OCI-LY3 (cell line): ENCODE data around the gene SMYD2.

Experiments
- CTCF ChIP-seq: fragments of 200-600, 300-600 bp; sonication (generic); IDR thresholded peaks from 2 replicates; pipeline ENCODE4 v1.5.1; 2014; ENCODE audit warnings: antibody characterized with exemption, low read length, low read depth
- EZH2phosphoT487 ChIP-seq: fragments of 200-600 bp; shearing (Covaris generic); IDR thresholded peaks from 2 replicates; pipeline ENCODE4 v1.6.1; 2018; ENCODE audit warnings: antibody characterized with exemption, mixed run types, low read depth

GRCh38 chr1:214341459-214341858, 60.5 kb downstream of the SMYD2 start:
- TF ChIP-seq CTCF (no peak), EZH2phosphoT487 (no peak)
